Cardiac fibroblast (primary cell): ENCODE data around the gene RPS27.

Experiments used
- DNase-seq, 2 donors: peaks; one replicate each; pipeline versions ENCODE4 v3.0.0 to v3.0.0-alpha.2; 2010; ENCODE audit warnings: low read depth in 2 of 2
- H3K4me3 ChIP-seq, 2 donors: replicated peaks in 1 of 2; 1 replicate in 1 of 2; 2 replicates in 1 of 2; pipeline ENCODE4 v1.5.1; 2011; ENCODE audit warnings: low read depth in 2 of 2, low read length in 2 of 2, mild to moderate bottlenecking in 2 of 2, moderate library complexity in 1 of 2
- CTCF ChIP-seq: IDR thresholded peaks from one replicate; pipeline ENCODE4 v1.5.1; 2011; ENCODE audit warnings: low read depth, mild to moderate bottlenecking, low read length, inconsistent platforms

Gene RPS27

GRCh38 chr1:153960206-153960605 lies 30.4 kb upstream of the RPS27 start:
- TF ChIP-seq CTCF, result no peak
- DNase-seq, result no peak
- no peak overlapping the region for H3K4me3 ChIP-seq

DNA sequence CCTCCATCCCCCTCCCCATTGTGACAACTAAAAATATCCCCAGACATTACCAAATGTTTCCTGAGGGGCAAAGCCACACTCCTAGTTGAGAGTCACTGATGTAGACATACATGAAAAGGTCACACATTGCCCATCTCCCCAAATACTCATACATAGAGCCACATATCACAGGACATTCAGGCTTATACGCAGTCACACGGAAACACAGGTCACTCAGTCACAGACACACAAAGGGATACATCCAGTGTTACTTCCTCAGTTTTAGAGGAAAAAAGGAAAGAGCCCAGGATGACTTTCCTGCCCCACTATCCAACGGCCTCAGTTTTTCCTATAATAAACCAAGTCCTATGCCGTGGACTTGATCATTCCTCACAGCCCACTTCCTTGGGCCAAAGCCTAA lies 29.1 kb upstream of the RPS27 start:
- peak overlapping the region in 1 of 2 donors; percentile 83 for H3K4me3 ChIP-seq
- no peak for TF ChIP-seq CTCF
- DNase-seq, result no peak

DNA sequence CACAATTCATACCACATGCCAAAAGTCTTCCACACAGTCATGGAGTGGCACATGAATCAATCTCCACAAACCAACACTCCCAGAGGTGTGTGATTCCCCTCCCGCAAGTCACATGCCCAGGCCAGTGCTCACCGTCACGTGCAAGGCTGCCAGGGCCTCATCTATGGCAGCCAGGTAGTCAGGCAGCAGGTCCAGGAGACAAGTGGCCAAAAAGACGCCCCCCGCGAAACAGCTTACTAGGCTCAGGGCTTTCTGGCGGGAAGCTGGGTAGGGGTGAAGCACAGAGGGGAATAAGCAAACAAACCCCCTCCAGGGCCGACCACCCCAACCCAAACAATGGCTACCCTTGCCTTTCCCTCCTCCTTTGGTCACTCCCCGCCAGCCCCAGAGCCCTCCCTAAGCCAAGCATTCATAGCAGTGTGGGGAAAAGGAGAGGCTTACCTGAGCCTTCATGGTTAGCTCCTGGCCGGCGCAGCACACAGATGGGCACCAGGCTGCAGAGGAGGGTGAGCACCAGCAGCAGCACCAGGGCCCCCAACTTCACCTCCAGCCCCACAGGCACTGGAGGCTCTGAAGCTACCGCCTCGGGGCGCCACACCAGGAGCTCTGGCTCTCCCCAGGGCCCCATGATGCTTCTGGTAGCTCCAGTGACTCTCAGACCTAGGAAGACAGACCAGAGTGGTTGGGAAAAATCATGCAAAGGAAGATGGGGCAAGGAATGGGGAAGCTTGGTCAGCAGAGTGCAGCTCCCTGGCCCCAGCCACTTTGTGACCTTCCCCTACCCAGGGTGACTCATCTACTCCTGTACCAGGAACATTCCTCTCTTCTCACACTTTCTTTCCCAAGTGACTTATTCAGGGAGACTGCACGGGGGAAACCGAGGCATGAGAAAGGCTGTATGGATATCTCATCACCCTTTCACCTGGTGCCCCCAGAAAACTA lies 28.2 kb upstream of the RPS27 start:
- peak; percentile 58 to 75 for DNase-seq
- H3K4me3 ChIP-seq, result peak overlapping the region; percentile 81 to 83
- no peak for TF ChIP-seq CTCF

DNA sequence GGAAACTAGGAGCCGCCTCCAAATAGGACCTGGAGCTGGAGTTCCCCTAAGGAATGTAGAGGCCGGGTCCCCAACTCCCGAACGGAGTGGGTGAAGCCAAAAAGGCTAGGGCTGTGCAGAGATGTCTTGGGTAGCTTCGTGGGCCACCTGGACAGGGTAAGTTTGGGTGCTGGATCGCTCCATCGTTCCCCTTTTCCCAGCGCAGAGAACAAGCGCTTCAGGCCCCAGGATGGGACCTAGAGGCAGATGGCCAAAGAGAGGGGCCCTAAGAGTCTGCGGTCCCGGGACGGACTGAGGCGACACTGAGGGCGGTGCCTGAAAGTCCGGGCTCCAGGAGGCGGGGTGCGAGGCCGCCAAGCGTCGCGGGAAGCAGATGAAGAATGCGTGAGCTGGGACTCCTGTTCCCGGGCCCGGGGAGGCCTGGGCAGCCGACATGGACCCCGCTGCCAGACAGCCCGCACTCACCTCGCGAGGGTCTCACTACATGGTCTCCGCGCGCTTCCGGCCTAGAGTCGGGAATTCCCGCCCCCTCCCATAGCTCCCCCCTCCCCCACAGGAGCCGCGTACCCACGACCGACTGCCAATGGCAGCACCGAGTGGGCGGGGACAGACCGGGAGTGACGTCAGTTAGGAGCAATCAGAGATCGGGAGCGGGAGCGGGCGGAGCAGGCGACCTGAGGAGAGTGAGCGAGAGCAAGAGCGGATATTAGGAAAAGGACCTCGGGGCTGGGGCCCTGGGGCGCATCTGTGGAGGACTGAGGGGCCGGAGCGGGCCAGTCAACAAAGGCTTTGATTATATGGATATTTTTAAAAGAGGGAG lies 27.3 kb upstream of the RPS27 start, which contains the start of gene SLC39A1:
TSS of gene SLC39A1 (minus strand) at position 508 of the 820 bp plus-strand sequence. CDS start 822 bp downstream, outside the sequence.
- H3K4me3 ChIP-seq, result peak within 1 kb of the TSS; percentile 81 to 83
- no peak for TF ChIP-seq CTCF
- DNase-seq, result peak; percentile 97

DNA sequence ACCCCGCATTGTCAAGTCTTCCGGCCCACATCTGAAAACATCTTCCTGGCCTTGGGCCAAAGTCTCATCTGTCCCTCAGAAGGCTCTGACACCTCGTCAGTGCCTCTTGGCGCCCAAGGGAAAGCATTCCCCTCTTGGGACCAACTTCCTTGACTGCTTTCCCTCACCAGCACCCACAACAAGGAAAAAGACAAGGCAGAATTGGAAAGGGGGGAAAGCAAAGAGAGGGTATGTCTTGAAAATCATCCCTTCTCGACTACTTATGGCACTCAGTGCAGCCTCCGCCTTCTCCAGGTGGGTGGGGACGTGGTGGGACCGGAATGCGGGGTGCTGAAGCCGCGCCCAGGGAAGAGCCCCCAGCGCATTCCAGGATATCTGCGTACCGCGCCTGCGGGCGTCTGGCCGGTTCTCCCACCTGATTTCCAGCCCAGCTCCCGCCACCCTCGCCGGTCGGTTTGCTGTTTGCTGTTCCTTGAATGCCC lies 26.7 kb upstream of the RPS27 start:
- no peak for TF ChIP-seq CTCF
- H3K4me3 ChIP-seq, result peak overlapping the region; percentile 81 to 83
- peak in 1 of 2 donors; percentile 37 for DNase-seq

- peak within 1 kb of the TSS; percentile 64 to 67 for H3K4me3 ChIP-seq
- DNase-seq, result peak; percentile 99
Measured at GRCh38 chr1:153967107-153967999, 23.2 kb upstream of the RPS27 start, which contains the start of gene CREB3L4. Gene CREB3L4 (plus strand): TSS chr1:153967902. CDS start chr1:153968526, 624 bp downstream.

More at GRCh38 chr1:153967107-153967999, 23.2 kb upstream of the RPS27 start, which contains the start of gene CREB3L4:
- TF ChIP-seq CTCF, result peak; percentile 40
